ENCODE results near the gene MYRIP.
"Not testable (repeated sequence)": the region's sequence is repeated elsewhere in the genome, so short reads cannot be mapped to it uniquely, and the experiment has no call there.

Gene MYRIP

DNA sequence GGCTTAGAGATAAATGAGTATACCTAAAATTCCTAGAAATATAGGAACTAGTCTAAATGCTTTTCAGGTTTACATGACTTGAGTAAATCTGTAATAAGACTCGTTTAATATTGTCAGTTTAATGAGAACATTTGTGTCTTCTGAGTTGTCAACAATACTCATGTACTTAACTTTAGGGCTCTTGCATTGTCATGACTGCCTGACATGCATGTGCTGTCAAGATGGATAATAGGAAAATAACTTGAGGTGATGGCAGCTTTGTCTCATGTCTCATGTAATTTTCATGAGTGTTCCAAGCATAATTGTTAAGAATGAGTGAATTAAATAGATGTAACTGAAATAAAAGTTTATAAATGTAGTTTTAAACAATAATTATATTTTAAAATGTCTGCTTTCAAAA lies 455.0 kb downstream of the MYRIP start:
- in situ Hi-C loops (cut with MboI; ENCODE audit: low sequenced_read_pairs) = no loop called here

DNA sequence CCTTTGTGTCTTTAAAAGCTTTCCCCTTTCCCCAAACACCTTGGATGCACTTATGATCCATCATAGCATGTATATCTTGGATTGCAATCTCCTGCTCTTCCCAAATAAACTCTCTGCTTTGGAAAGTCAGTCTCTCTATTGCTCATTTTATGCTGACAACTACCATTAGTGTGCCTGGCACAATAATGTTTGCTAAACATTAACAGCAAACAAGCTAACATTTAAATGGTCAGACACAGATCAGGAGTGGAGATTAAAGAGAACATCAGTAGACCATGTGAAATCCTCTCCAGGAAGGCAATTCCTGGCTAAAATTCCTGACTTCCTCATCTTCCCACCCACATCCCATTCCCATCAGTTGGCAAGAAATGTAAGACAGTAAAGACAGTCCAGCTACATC lies 455.8 kb downstream of the MYRIP start:
- in situ Hi-C loops (cut with MboI; ENCODE audit: low sequenced_read_pairs) = no loop called here

DNA sequence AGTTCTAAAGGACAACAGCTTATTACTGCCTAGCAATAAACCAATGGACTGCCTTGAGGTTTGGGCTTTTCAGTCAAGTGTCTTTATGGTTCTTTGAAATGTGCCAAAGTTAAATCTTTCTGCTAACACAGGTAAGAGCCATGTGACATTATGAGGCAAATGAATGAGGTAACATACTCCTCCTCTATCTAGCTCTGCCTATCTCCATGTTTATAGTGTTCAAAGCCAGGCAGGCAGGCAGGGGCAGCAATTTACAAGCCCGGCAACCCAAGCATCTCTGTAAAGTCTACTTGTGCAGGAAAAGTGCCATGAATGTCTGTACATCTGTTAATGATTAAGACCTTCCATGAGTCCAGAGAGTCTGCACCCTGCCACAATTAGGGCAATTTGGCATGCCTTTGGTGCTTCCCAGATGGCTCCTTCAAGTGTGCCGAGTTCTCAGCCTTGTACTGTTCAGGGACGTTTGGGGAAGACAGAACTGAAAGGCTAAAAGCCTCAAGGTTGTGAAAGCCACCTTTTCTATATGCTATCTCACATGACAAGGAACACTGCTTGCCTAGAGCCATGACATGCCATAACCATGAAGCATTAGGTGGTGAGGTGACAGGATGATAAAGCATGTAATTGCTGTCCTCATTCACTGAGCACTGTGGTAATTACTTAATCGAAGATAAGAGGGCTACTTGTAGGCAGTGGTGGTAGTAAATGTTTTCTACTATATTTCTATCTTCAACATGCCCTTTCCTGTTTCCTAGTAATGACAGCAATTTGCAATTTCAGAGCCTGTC lies 458.7 kb downstream of the MYRIP start:
- in situ Hi-C loops (cut with MboI; ENCODE audit: low sequenced_read_pairs) = no loop called here

DNA sequence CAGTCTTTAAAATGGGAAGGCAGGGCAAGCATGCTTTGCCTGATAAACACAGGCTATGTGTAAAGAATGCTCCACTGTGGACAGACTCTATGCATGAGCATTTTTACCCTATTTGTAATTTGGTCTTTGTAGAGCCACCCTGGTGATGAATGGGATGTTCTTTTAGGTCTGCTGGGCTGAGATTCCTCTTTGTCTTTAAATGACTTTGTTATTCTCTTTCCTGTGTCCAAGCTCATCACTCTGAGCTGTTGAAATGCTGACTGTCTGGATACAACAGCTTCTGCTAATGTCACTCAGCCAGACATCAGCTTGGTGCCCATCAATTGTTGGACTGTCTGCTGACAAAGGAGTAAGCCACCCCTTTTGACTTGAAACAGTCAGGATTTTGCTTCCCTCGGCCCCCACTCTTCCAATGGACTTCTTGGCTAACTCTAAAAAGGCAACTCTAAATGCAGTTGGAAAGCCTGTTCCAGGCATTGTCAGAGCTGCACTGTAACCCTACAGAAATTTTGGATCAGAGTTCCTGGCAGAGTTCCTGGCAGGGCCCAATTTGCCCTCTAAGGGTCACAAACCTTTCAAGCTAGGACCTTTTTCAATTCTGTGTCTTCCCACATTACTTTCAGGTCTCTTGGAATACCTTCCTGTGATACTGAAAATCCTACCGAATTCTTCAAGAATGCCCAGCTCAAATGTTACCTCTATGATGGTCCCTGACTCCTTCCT lies 459.6 kb downstream of the MYRIP start:
- in situ Hi-C loops (cut with MboI; ENCODE audit: low sequenced_read_pairs) = no loop called here

DNA sequence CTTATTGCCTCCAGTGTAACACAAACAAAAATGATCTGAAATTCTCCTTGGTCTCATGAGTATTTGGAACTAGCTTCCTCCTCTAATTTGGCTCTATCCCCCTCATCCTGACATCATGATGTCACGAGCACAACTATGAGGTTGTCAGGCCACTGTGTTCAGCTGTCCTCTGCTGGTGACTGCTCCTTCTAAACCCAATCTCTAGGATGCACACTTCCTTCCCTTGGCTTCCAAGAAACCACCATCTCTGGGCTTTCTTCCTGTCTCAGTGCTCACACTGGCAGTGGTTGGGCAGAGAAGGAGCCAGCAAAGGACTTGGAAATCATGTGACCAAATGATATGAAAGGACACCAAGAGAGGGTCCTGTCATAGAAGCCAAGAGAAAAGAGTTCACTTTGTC lies 469.4 kb downstream of the MYRIP start:
- in situ Hi-C loops (cut with MboI; ENCODE audit: low sequenced_read_pairs) = no loop called here

DNA sequence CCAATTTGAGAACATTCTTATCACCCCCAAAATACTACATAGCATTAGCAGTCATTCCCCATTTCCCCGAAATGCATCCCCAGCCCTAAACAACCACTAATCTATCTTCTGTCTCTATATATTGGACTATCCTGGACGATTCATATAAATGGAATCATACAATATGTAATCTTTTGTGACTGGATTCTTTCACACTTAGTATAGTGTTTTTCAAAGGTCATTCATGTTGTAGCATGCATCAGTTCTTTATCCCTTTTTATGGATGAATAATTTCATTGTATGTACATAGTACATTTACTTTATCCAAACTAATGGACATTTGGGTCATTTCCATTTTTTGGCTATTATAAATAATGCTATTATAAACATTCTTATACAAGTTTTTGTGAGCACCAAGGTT lies 472.6 kb downstream of the MYRIP start:
- in situ Hi-C loops (cut with MboI; ENCODE audit: low sequenced_read_pairs) = no loop called here

DNA sequence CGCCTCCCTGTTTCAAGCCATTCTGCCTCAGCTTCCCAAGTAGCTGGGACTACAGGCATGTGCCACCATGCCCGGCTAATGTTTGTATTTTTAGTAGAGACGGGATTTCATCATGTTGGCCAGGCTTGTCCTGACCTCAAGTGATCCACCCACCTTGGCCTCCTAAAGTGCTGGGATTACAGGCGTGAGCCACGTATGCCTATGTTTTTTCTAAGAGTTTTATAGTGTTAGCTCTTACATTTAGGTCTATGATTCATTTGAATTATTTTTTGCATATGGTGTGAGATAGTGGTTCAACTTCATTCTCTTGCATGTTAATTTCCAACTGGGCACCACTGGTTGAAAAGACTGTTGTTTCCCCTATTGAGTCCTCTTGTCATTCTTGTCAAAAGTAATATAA lies 473.6 kb downstream of the MYRIP start:
- in situ Hi-C loops (cut with MboI; ENCODE audit: low sequenced_read_pairs) = not testable (repeated sequence)

DNA sequence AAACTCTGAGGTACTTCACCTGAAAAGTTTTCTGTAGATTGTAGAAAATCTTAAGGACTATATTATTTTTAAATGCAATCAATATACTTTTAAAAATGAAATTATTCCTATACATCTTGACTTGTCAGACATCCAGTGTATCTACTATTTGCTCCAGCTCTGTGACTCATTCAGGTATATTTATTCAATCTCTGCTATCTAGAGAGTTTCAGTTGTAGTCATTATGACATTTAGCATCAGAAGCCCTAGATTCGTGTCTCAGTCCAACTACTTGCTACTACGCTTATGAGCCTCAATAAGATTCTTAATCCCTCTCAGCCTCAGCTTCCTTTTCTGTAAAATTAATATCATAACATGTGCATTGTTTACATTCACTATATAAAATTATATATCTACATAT lies 477.8 kb downstream of the MYRIP start:
- in situ Hi-C loops (cut with MboI; ENCODE audit: low sequenced_read_pairs) = no loop called here

DNA sequence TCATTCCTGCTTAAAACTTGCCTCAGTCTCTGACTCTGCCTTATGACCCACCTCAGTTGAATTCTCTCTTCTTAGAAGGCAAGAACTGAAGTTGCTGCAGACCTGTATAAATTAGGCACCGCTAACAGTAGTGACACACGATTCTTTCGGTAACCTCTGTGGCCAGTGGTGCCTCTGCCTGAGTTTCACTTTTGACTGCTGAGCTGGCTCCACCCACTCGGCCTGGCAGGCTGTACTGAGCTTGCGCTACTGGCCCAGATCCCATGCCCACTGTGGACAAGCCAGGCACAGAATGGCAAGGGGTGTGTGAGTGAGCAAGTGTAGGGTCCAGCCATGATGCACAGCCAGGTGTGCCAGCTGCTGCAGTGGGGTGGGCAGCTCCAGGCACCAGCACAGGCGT lies 481.0 kb downstream of the MYRIP start:
- in situ Hi-C loops (cut with MboI; ENCODE audit: low sequenced_read_pairs) = no loop called here

DNA sequence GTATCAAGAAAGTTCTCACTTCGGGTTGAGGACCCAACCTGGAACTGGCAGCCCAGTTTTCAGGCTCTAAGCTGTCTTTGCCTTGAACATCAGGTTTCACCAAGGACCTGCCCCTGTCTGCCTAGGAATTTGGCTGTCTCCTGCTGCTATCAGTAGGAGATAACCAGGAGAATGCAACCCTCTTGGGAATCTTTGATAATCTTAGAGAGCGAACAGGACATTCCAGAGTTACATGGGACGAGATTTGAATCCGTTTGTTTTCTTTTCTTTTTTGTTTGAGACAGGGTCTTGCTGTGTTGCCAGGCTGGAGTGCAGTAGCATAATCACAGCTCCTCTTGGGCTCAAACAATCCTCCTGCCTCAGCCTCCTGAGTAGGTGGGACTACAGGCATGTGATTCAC lies 482.1 kb downstream of the MYRIP start:
- in situ Hi-C loops (cut with MboI; ENCODE audit: low sequenced_read_pairs) = no loop called here

DNA sequence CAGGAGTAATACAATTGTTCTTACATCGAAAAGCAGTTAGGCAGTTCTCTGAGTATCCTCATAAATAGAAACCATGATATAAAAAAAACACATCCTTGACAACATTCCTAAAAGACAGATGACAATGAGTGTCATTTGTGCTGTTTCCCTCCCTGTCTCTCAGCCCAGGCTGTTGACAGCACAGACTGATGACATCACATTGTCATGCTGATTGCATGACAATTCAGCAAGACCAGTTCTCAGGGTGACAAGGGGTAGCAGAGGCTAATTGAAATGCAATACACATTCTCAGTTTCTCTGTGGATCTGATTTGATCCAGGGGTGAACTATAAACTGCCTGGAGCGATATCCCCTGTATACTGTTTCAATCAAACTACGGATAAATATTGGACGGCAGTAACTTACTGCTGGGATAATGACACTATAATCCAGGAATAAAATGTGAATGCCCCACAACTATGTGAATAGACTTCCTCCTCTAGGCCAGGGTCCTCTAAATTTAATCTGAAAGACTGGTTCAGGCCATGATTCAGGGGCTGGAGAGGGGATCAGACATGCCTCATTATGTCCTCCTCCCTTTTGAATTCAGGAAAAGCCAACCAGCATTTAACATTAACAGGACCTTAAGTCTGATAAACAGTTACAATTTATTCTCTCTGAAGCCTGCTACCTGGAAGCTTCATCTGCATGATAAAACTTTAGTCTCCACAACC lies 483.4 kb downstream of the MYRIP start:
- in situ Hi-C loops (cut with MboI; ENCODE audit: low sequenced_read_pairs) = no loop called here

DNA sequence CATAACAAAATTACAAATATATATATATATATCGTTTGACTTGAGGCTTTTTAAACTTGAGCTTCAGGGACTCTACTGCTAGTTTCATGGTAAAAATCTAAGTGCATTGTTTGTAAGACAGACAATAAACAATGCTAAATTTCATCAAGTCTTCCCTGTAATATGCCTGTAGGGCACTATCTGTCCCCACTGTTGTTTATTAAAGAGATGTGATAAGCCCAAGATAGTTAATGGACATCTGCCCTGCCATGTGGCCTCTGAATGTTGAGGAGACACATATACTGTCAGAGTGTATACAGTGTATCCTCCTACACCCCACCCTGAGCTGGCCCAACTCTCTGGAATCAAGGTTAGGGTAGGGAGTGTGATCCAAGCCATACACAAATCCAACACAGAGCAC lies 485.0 kb downstream of the MYRIP start:
- in situ Hi-C loops (cut with MboI; ENCODE audit: low sequenced_read_pairs) = no loop called here

DNA sequence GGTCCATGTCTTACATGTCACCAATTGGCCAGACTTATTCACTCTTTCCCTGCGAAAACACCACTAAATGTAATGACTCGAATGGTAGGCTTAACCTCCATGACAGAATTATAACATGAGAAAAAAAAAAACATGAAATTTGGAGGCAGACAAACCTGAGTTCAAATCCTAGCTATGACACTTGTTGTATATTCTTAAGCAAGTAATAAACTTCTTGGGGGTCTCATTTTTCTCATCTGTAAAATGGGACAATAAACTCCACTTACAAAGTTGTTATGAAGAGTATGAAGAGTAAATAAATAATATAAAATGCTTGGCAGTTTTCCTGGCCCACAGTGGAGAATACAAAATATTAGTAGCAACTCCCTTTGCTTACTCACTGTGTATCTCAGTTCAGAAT lies 488.7 kb downstream of the MYRIP start:
- in situ Hi-C loops (cut with MboI; ENCODE audit: low sequenced_read_pairs) = no loop called here

DNA sequence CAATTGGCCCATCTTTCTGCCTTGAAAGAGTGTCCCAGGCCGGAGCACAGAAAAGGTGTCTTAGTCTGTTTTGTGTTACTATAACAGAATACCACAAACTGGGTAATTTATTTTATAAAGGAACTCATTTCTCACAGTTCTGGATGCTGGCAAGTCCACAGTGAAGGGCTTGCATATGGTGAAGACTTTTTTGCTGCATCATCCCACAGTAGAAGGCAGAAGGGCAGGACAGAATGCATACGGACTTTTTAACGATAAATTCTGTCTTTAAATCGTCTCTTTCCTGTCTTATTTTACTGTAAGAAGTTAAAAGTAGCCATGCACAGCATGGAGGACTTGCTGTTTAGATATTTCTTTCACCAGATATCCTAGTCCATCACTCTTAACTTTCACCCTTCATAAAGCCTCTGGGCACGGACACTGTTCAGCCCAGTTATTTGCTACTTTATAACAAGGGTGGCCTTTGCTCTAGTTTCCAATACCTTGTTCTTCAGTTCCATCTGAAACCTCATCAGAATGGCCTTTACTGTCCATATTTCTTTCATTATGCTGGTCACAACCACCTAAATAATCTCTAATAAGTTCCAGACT lies 489.8 kb downstream of the MYRIP start:
- in situ Hi-C loops (cut with MboI; ENCODE audit: low sequenced_read_pairs) = no loop called here

DNA sequence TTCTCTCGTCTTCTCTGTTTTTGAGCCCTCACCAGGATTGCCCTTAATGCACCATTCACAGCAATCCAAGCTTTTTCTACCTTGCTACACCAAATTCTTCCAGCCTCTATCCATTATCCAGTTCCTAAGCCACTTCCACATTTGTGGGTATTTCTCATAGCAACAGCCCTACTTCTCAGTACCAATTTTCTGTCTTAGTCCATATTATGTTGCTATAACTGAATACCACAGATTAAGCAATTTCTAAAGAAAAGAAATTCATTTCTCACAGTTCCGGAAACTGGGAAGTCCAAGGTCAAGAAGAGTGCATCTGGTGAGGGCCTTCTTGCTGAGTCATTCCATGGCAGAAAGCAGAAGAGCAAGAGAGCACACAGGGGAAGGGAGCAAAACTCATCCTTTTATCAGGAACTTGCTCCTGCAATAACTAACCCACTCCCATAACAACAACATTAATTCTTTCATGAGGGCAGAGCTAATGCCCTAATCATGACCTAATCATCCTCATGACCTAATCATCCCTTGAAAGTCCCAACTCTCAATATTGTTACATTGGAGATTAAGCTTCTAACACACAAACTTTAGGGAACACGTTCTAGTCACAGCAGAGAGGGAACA lies 490.4 kb downstream of the MYRIP start:
- in situ Hi-C loops (cut with MboI; ENCODE audit: low sequenced_read_pairs) = no loop called here

DNA sequence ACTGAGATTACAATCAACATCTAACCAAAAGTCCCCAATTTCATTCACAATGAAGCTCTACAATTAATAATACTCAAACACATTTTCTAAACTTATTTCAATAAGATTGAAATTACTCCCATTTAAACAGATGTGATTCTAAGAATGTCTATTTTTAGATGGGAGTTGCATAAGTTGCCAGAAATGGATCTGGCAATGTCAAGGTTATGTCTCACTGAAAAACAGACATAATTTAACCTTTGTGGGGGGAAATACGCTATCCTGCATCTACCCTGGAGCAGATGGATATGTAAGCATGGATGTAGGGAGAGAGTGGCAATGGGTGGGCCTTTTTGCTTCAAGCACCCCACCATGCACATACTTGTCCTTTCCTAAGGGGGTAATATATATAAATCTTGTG lies 493.4 kb downstream of the MYRIP start:
- in situ Hi-C loops (cut with MboI; ENCODE audit: low sequenced_read_pairs) = no loop called here

DNA sequence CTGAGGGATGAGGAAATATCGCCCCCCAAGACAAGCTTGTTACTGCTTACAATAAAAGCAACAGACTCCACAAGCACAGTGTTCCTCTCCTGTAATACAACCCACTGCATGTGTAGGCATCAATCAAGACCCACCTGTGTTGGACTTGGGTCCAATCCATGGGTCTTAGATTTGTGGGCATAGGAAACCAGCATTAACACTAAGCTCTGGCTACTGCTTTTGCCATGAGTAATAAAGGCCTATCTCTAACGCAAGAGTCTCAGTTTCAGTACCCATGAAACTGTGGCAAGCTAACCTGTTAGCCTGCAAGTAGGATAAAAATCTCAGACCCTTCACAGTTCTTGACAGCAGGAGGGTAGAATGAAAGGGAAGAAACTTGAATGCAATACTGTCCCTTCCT lies 494.9 kb downstream of the MYRIP start:
- in situ Hi-C loops (cut with MboI; ENCODE audit: low sequenced_read_pairs) = no loop called here

DNA sequence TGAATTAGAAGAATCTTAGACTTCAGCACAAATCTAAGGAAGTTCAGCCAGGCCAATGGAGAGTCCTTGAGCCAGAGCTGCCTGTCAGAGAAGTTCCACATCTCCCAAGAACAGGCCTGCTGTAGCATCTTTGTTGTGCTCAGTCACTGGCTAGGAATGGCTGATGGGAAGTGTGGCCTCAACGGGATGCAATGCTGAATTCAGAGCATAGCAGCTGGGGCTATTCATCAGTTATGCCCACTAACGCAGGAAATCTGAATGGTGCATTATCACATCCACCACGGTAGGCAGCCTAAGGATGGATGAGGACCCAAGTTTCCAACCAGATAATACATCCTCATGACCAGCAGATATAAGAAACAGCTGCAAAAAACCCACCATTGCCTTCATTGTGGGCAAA lies 496.9 kb downstream of the MYRIP start:
- in situ Hi-C loops (cut with MboI; ENCODE audit: low sequenced_read_pairs) = no loop called here

DNA sequence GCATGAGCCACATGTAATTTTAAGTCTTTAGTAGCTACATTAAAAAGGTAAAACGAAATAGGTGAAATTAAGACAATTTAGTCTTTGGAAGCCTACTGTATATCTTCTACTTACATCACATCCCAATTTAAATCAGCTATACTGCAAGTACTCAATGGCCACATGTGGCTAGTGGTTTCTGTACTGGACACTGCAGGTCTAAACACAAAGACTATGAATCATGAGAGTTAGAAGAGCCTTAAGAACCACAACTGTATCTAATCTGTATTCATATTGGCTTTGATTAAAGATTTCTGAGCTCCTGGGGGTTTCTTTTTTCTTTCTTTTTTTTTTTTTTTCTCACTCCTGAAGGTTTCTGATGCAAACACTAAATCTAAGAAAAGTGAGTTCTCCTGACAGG lies 497.8 kb downstream of the MYRIP start:
- in situ Hi-C loops (cut with MboI; ENCODE audit: low sequenced_read_pairs) = no loop called here

DNA sequence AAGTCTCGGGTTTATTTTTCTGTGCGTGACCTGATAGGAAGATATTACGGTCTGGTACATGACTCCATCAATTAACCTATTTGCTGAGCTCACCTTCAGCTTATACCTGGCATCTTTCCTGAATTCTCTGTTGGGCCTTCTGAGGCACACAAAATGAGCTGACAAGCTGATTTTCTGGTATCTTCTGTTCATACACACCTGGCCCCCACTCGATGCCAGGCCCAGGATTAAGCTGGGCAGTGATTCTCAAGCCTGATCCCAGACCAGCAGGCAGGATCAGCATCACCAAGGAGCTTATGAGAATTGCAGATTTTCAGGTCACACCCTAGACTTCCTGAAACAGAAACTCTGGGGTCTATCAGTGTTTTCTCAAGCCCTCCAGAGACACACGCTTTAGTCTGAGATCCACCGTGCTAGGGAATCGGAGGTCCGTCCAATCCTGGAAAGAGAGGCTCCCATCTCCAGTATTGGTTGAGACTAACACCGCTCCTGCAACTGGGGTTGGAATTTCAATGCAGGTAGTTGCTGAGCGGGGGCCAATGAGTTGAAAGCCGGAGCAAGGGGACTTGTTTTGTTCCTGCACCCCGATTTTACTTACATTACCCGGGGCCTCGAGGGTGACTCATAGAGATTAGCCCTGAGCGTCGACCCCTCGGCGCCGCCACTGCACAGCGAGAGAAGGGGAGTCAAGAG lies 499.5 kb downstream of the MYRIP start:
- in situ Hi-C loops (cut with MboI; ENCODE audit: low sequenced_read_pairs) = no loop called here

All from HL-60/S4 treated with retinoic acid at 250 ng/mL for 4 days and 3 days (cell line).